Measurements from ENCODE around the gene TRIM29.

- TF ChIP-seq CTCF (IDR thresholded peaks at IDR 0.05; ENCODE audit: low read depth, low read length, poor library complexity, severe bottlenecking), result peak; percentile 27
- no peak for TF ChIP-seq EZH2phosphoT487 (IDR thresholded peaks at IDR 0.05; ENCODE audit: borderline replicate concordance, low read length)
Observed at GRCh38 chr11:120112174-120112796, 25.6 kb downstream of the TRIM29 start.

Data from DOHH2 (cell line).